GM12878 (cell line): ENCODE measurements around the gene S100B.
"Not testable (repeated sequence)": the region's sequence is repeated elsewhere in the genome, so short reads cannot be mapped to it uniquely, and the experiment has no call there.

Source experiments
- CTCF ChIP-seq, 3 experiments: IDR thresholded peaks in 2 of 3; conservative IDR thresholded peaks in 1 of 3; 2 replicates each; pipeline ENCODE4 v1.5.1; 2011; ENCODE audit warnings: low read depth in 3 of 3, low read length in 3 of 3, mild to moderate bottlenecking in 3 of 3, control low read depth in 2 of 3, moderate library complexity in 2 of 3, inconsistent platforms in 1 of 3, mixed read lengths in 1 of 3; ENCODE audit not compliant: control insufficient read depth in 2 of 3, insufficient read depth in 1 of 3; ENCODE audit errors: extremely low read depth in 1 of 3
- EP300 ChIP-seq, 2 experiments: fragments of 150-350 bp in 1 of 2; IDR thresholded peaks; 2 replicates each; pipeline ENCODE4 v1.6.1; 2011 to 2012; ENCODE audit warnings: low read depth in 2 of 2, low read length in 2 of 2, borderline replicate concordance in 1 of 2, improper control_type of control experiment in 1 of 2, inconsistent platforms in 1 of 2; ENCODE audit not compliant: control insufficient read depth in 1 of 2

GRCh38 chr21:46630915-46631314 lies 26.0 kb upstream of the S100B start:
- TF ChIP-seq CTCF (IDR thresholded peaks at IDR 0.05 in 2 of 3, conservative IDR thresholded peaks at IDR 0.05 in 1 of 3; ENCODE audit: control insufficient read depth in 2 of 3, extremely low read depth in 1 of 3, insufficient read depth in 1 of 3, low read depth in 3 of 3, low read length in 3 of 3); EP300 (IDR thresholded peaks at IDR 0.05; ENCODE audit: borderline replicate concordance in 1 of 2, control insufficient read depth in 1 of 2, low read depth in 2 of 2, low read length in 2 of 2): not testable (repeated sequence)
